Measurements from ENCODE around the gene ABHD6.
"Not testable (repeated sequence)": the region's sequence is repeated elsewhere in the genome, so short reads cannot be mapped to it uniquely, and the experiment has no call there.

Gene ABHD6, protein sequence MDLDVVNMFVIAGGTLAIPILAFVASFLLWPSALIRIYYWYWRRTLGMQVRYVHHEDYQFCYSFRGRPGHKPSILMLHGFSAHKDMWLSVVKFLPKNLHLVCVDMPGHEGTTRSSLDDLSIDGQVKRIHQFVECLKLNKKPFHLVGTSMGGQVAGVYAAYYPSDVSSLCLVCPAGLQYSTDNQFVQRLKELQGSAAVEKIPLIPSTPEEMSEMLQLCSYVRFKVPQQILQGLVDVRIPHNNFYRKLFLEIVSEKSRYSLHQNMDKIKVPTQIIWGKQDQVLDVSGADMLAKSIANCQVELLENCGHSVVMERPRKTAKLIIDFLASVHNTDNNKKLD

DNA sequence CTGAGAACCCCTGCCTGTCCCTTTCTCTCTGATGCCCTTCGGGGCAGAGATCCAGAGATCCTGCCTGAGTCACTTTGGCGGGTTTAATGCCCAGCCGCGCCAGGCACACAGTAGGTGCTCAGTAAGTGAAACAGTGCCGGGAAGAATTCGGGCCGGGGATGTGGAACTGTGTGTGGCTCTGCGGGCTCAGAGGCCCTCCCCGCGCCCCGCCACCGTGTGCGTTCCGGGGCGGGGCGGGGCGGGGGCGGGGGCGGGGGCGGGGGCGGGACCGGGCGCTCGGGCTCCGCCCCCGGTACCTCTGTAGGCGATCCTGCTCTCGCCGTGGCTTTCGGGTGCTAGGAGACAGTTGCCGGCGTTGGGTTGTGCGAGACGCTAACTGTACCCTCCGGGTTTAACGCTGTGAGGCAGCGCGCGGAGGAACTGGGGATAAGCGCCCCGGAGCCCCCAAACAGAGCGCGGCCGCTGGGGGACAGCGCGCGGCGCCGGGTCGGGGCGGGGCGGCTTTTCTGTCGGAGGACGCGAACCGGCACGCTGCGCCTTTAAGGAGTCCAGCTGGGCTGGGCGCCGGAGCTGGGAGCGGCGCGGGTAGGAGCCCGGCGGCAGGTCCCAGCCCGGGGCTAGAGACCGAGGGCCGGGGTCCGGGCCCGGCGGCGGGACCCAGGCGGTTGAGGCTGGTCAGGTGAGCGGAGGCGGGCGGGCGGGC is at the start of gene ABHD6:
Gene ABHD6, plus strand, starts transcription at position 555 of the 703 bp plus-strand sequence. CDS start 18,795 bp downstream, outside the sequence.
- ATAC-seq: peak; percentile 91
- peak; percentile 84 to 93 for DNase-seq
- peaks cover 23% of the 10 kb centered on the region for H3K4me1 Mint-ChIP-seq
- peak within 1 kb of the TSS; percentile 55 to 61 for H3K27ac Mint-ChIP-seq
- peaks cover 18% of the 10 kb centered on the region for H3K27me3 Mint-ChIP-seq
- H3K4me3 Mint-ChIP-seq: peak within 1 kb of the TSS; percentile 93 to 97
- H3K9me3 Mint-ChIP-seq: no peaks in the 10 kb centered on the region

DNA sequence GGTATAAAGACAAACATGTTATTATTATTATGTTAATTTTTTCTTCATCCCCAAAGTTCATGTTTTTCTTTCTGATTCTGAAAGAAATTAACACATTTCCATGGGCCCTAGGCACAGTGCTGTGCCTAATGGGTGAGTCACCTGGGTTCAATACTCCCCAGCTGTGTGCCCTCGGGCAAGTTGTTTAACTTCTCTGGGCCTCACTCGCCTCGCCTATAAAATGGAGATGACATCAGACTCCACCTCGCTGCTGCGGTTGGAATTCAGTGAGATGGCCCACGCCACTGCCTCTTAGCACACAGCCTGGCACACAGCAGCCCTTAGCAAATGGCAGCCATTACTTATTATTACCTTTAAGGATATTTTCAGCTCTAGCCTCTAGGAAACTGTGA is 49.4 kb upstream of the ABHD6 start:
- no peaks in the 10 kb centered on the region for H3K27me3 Mint-ChIP-seq
- no peak overlapping the region for H3K27ac Mint-ChIP-seq
- no peak for DNase-seq
- no peaks in the 10 kb centered on the region for H3K9me3 Mint-ChIP-seq
- no peak for ATAC-seq
- no peak overlapping the region for H3K4me3 Mint-ChIP-seq
- no peaks in the 10 kb centered on the region for H3K4me1 Mint-ChIP-seq

DNA sequence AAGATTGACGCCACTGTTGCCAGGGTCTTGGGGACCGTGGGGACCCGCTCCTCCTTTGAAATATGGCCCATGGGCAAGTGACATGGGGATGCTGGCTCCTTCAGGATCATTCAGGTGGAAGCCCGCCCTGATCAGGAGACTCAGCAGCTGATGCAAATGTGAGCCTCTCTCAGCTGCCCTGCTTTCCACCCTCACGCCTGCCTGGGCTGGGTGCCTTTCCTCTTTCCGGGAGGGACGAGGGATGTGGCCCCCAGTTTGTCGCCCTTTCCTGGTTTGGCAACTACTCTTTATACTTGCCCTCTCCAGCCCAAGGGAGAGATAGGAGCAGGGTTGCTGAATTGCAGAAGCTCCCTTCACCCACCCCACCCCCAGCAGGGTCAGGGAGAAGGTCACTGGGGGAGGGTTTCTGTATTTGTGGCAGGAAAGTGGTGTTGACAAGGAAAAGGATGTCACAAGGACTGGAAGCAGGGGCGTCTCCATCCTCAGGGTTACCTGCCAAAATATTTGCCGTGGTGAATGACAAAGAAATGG is 48.6 kb upstream of the ABHD6 start:
- Mint-ChIP-seq H3K27me3 (no peaks in the 10 kb centered on the region), H3K27ac (no peak overlapping the region), H3K4me1 (no peaks in the 10 kb centered on the region), H3K4me3 (no peak overlapping the region), H3K9me3 (no peaks in the 10 kb centered on the region)
- ATAC-seq (no peak), DNase-seq (no peak)

DNA sequence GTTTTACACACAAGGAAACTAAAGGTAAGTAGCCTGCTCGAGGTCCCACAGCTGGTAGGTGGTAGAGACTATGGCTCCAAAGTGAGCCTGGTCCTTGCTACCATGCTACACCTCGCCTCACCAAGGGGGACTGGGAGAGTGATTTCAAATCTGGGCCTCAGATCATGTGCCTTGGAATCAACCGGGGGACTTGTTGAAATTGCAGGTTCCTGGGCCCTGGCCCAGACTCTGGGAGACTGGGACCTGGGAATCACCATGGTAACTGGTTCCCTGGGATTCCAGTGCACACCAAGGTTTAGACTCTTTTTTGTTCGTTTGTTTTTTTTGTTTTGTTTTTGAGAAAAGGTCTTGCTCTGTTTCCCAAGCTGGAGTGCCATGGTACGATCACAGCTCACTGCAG is 47.9 kb upstream of the ABHD6 start:
- no peak overlapping the region for H3K4me3 Mint-ChIP-seq
- H3K27me3 Mint-ChIP-seq: no peaks in the 10 kb centered on the region
- ATAC-seq (no peak), DNase-seq (no peak)
- H3K9me3 Mint-ChIP-seq: no peaks in the 10 kb centered on the region
- H3K4me1 Mint-ChIP-seq: no peaks in the 10 kb centered on the region
- no peak overlapping the region for H3K27ac Mint-ChIP-seq

DNA sequence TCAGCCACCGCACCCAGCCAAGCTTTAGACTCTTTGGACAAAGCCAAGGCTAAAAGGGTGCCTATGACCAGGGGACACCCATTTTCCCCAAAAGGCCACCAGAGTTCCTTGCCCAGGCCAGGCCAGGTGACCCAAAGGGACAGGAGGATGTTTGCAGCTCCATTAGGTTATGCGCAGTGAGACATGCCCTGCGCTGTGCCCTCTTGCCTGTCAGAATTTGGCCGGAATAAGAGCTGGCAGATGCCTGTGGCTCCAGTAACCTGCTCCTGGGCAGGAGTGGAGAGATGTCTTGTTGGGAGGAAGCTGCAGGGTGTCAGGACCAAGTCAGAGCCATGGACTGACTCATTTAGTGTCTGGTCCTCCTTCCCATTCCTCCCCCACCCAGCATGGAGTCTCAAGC is 47.3 kb upstream of the ABHD6 start:
- no peak for ATAC-seq
- no peak overlapping the region for H3K27ac Mint-ChIP-seq
- H3K4me1 Mint-ChIP-seq: no peaks in the 10 kb centered on the region
- no peak for DNase-seq
- H3K27me3 Mint-ChIP-seq: no peaks in the 10 kb centered on the region
- H3K9me3 Mint-ChIP-seq: no peaks in the 10 kb centered on the region
- no peak overlapping the region for H3K4me3 Mint-ChIP-seq

DNA sequence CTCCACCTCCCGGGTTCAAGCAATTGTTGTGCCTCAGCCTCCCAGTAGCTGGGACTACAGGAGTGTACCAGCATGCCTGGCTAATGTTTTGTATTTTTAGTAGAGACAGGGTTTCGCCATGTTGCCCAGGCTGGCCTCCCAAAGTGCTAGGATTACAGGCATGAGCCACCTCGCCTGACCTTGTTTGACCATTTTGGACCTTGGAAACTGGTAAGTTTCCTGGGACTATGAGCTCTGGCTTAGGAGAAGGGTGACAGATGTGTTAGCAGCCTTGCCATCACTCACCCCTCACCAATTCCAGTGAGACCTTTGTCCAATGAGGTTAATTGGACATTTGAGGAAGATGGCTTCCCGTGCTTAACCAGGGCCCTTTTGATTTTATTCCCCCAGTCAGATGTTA is 46.7 kb upstream of the ABHD6 start:
- no peak overlapping the region for H3K27ac Mint-ChIP-seq
- H3K4me3 Mint-ChIP-seq: no peak overlapping the region
- ATAC-seq (no peak), DNase-seq (no peak)
- no peaks in the 10 kb centered on the region for H3K27me3 Mint-ChIP-seq
- H3K9me3 Mint-ChIP-seq: no peaks in the 10 kb centered on the region
- H3K4me1 Mint-ChIP-seq: no peaks in the 10 kb centered on the region

DNA sequence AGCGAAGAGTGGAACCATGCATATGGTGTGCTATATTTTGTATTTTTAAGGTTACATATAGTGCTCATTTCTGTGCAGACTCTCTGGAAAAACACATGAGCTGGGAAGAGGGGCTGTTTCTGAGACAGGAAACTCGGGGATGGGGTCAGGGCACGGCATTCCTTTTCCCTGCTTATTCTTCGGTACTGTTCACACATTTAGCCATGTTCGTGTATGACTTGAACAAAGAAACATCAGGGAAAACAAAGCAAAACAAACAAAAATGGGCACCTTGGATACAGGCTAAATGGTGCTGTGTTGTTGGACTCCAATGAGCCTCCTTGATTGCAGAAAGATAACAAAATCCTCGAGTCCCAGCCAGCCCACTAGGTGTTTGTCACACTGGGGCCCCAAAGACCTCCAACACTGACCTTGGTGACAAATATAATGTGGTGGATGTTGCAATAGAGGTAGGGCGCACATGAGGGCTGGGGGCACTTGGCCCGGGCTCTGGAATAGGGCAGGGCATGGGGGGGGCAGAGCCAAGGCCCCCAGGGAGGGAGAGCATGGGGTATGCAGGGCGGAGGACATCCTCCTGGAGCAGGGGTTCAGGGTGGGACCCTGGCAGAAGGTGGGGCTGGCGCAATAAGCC is 46.1 kb upstream of the ABHD6 start:
- ATAC-seq (peak; percentile 32), DNase-seq (no peak)
- H3K4me3 Mint-ChIP-seq: no peak overlapping the region
- no peaks in the 10 kb centered on the region for H3K9me3 Mint-ChIP-seq
- H3K27me3 Mint-ChIP-seq: no peaks in the 10 kb centered on the region
- no peak overlapping the region for H3K27ac Mint-ChIP-seq
- H3K4me1 Mint-ChIP-seq: peaks cover 1% of the 10 kb centered on the region

DNA sequence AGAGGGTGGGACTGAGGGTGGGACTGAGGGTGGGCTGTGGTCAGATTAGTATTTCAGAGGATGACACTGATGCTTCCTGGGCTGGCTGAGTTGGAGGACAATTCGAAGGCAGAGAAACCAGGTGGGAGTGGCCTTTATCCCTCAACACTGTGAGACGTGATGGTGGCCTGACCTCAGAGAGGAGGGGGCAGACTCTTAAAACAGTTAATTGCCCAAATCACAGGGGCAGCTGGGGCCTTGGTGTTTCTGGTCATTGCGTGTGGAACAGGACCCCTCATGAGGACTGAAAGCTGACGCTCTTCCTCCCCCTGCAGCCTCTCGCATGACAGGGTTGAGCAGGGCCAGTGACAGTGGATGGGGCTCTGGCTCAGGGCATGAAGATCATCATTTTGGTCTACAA is 45.5 kb upstream of the ABHD6 start:
- Mint-ChIP-seq H3K27me3 (no peaks in the 10 kb centered on the region), H3K4me3 (no peak overlapping the region), H3K4me1 (peaks cover 5% of the 10 kb centered on the region), H3K27ac (no peak overlapping the region), H3K9me3 (no peaks in the 10 kb centered on the region)
- no peak for DNase-seq
- no peak for ATAC-seq

DNA sequence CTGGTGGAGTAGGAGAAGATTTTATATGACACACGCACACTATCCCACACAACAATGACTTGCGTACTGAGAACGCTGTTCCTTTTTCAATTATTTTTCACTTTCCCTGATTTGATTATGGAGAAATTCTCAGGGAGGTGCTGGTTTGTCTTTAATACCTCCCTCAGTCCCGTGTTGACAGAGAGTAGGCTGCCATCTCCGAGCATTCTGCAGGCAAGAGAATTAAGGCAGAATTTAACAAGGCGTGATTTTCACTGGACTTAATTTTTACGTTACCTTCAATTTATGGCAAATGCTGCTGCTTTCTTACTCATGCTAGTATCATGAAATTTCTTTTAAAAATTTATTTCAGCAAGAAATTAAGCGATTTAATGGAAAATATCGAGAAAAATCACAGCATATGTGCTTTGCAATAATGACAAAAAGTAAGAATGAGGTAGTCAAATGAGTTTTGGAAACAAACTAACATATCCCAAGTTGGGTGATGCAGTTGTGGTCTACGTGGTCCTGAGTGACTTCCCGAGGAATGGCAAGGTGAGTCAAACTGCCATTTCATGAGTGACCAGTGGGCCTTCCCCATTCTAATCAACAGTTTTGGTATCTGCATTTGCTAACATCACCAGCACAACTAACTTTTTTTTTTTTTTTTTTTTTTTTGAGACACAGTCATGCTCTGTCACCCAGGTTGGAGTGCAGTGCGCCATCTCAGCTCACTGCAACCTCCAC is 43.7 kb upstream of the ABHD6 start:
- H3K4me1 Mint-ChIP-seq: peaks cover 5% of the 10 kb centered on the region
- H3K4me3 Mint-ChIP-seq: no peak overlapping the region
- H3K27me3 Mint-ChIP-seq: no peaks in the 10 kb centered on the region
- no peak for ATAC-seq
- DNase-seq: no peak
- H3K9me3 Mint-ChIP-seq: no peaks in the 10 kb centered on the region
- H3K27ac Mint-ChIP-seq: no peak overlapping the region

DNA sequence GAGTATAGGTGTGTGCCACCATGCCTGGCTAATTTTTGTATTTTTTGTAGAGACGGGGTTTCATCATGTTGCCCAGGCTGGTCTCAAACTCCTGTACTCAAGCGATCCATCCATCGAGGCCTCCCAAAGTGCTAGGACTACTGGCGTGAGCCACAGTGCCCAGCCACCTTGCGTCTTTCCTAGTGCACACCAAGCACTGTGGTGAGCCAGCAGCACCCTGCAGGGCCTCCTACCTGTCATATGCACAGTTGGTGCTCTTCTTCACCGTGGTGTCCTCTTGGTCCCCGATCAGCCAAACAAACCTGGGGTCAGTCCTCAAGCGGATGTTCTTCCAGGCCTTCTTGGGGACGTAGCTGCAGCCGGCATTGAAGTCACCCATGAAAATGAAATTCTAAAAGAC is 40.0 kb upstream of the ABHD6 start:
- no peak for ATAC-seq
- H3K27me3 Mint-ChIP-seq: peaks cover 16% of the 10 kb centered on the region
- H3K4me3 Mint-ChIP-seq: no peak overlapping the region
- H3K9me3 Mint-ChIP-seq: peaks cover 0 to 7% of the 10 kb centered on the region in 2 donors
- no peak overlapping the region for H3K27ac Mint-ChIP-seq
- DNase-seq: no peak
- H3K4me1 Mint-ChIP-seq: peaks cover 15% of the 10 kb centered on the region

DNA sequence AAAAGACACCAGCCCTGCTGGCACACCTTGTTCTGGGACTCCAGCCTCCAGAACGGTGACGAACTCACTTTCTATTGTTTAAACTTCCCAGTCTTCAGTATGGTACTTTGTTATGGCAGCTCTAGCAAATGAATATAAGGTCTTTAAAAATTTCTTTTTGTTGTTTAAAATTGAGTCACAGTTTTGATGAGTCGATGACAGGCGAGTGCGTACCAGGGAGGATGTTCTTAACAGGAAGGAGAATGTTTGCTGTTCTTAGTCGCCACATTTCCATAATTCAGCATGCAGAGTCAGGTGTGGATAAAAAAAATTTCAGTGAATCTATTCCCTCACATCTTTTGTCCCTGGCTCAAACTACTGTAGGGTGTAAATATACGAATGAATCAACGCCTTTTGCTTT is 39.2 kb upstream of the ABHD6 start:
- H3K4me3 Mint-ChIP-seq: no peak overlapping the region
- peaks cover 22% of the 10 kb centered on the region for H3K27me3 Mint-ChIP-seq
- peaks cover 15% of the 10 kb centered on the region for H3K4me1 Mint-ChIP-seq
- peaks cover 0 to 7% of the 10 kb centered on the region in 2 donors for H3K9me3 Mint-ChIP-seq
- no peak for ATAC-seq
- DNase-seq: no peak
- no peak overlapping the region for H3K27ac Mint-ChIP-seq

DNA sequence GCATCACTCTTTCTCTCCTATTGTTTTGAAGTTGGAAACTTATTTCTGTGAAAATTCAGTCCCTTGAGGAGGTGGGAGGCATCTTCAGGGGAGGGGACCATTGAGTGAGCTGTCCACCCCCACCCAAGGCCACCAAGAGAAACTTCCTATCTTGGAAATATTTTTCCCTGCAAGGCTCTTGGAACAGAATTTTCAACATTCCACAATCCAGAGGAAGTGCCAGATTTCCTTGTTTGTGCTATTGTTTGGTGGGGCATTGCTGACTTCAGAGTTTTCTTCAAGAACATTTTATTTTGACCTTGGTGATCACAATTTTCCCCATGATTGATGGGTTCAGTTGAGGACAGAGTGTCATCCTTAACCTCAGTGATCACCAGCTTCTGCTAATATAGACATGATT is 38.8 kb upstream of the ABHD6 start:
- Mint-ChIP-seq H3K4me3 (no peak overlapping the region), H3K27ac (no peak overlapping the region), H3K9me3 (peaks cover 0 to 7% of the 10 kb centered on the region in 2 donors), H3K4me1 (peaks cover 15% of the 10 kb centered on the region), H3K27me3 (peaks cover 24% of the 10 kb centered on the region)
- ATAC-seq: no peak
- DNase-seq: no peak

DNA sequence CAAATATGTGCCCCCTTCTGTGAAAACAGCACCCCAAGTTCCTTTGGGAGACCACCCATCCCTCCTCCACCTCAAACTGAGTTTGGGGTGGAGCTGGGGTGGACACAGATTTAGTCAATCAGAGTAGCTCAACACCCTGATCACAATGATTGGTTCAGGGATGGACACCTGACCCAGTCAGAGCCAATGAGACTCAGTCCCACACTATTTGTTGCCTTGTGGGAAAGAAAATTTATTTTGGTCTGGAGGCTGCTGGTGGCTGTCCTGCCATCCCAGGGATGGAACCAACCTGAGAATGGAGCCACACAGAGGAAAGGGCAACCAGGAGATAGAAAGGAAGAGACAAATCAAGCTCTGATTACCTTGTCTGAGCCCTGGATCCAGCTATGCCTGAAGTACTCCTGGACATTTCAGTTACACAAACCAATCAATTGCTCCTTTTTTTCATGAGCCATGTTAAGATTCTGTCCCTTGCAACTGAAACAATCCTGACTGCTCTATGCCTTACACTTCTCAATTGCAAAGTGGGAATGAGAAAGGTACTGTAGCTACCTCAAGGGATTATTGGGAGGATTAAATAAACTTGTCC is 37.4 kb upstream of the ABHD6 start:
- ATAC-seq (no peak), DNase-seq (no peak)
- Mint-ChIP-seq H3K27ac (no peak overlapping the region), H3K27me3 (peaks cover 24% of the 10 kb centered on the region), H3K4me3 (no peak overlapping the region), H3K9me3 (peaks cover 0 to 7% of the 10 kb centered on the region in 2 donors), H3K4me1 (peaks cover 15% of the 10 kb centered on the region)

DNA sequence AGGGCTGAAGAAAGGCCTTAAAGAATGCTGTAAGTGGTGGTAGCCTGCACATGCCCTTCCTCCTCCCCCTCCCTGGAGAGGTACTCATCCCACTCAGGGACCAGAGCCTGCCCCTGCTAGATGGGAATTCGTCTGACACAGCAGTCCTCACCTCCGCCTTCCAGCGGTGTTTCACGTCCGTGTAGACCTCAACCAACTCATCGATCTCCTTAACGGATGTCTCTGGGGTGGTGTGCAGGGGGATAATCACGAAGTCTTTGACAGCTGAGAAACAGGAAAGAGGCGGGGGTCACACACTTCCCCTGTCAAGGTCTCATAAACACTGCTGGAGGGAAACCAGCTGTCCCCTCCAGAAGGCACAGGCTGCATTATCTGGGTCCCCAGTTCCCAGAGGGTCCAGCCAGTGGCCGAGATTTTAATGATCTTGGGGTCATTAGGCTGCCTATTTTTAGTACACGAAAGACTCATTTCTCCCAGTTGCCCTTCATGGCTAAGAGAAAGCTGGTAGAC is 36.7 kb upstream of the ABHD6 start:
- no peak for ATAC-seq
- Mint-ChIP-seq H3K4me1 (peaks cover 16% of the 10 kb centered on the region), H3K27me3 (peaks cover 24% of the 10 kb centered on the region), H3K9me3 (peaks cover 0 to 7% of the 10 kb centered on the region in 2 donors), H3K27ac (no peak overlapping the region), H3K4me3 (no peak overlapping the region)
- no peak for DNase-seq

DNA sequence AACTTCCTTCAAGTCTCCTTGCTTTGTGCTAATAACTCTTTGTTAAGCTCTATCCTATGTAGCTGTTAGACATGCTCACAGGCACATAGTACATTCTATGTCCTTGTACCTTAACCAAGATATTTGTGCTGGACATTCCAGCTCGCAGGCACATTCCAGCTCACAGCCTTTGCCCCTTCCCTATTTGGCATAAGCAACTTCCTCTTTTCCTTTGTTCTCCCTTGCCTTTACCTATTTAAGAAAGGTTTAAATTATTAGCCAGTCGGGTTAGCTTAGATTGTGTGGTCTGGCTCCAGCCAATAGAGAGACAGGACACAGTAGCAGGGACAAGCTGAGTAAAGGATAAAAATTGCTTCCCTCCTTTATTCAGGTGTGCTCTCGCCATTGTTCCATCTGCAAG is 36.1 kb upstream of the ABHD6 start:
- H3K9me3 Mint-ChIP-seq, H3K4me3 Mint-ChIP-seq, ATAC-seq, DNase-seq, H3K27ac Mint-ChIP-seq: not testable (repeated sequence)
- H3K27me3 Mint-ChIP-seq: peaks cover 24% of the 10 kb centered on the region
- H3K4me1 Mint-ChIP-seq: peaks cover 20% of the 10 kb centered on the region

All from stimulated activated naive CD8-positive, alpha-beta T cell treated with anti-CD3 and anti-CD28 coated beads, Interleukin-15, amount 100 ng/mL, for 72 hours (primary cell).